AG04450 (cell line): ENCODE results near the gene ZNF747. TPM values are rescaled to one million over a fixed set of nuclear protein-coding genes. Genes with fewer than 3 reads are reported as not detected.

Experiments
- CTCF ChIA-PET: fragments of 300-600, 350-600 bp; formaldehyde crosslinking; extraction: SDS; loops from one replicate; lab custom pipeline; 2022; ENCODE audit warnings: antibody characterized with exemption, inconsistent platforms; lab: Charles Lee
- POLR2A ChIA-PET: fragments of 350-600 bp; formaldehyde crosslinking; extraction: SDS; loops from one replicate; lab custom pipeline; 2021; ENCODE audit warnings: antibody characterized with exemption, inconsistent platforms; lab: Yijun Ruan, JAX
- DNase-seq: peaks from one replicate; pipeline ENCODE4 v3.0.0-alpha.2; 2011; ENCODE audit warnings: low read depth, low spot score
- H3K27ac ChIP-seq: one replicate; pipeline ENCODE4 v1.5.1; 2012; ENCODE audit warnings: low read depth, low read length, control low read depth
- H3K27me3 ChIP-seq: one replicate; pipeline ENCODE4 v1.6.0; 2012; ENCODE audit warnings: low read length; ENCODE audit not compliant: control insufficient read depth, insufficient read depth
- H3K4me3 ChIP-seq: 2 replicates; pipeline ENCODE4 v1.5.1; 2011; ENCODE audit warnings: mild to moderate bottlenecking, low read depth, low read length, control low read depth
- H3K9me3 ChIP-seq: 2 replicates; pipeline ENCODE4 v1.5.1; 2012; ENCODE audit warnings: low read length; ENCODE audit not compliant: control insufficient read depth, insufficient read depth
- polyA plus RNA-seq: library from polyadenylated mRNA; depleted of rRNA; stranded (reverse); fragments of >200 nt; gene quantifications from 2 replicates; pipeline ENCODE4 v1.2.3, GENCODE V29; 2011
- TF ChIP-seq, protein P1 (sequence below): IDR thresholded peaks from 2 replicates; pipeline ENCODE4 v1.5.1; 2011; ENCODE audit warnings: low read depth, low read length, control low read depth, inconsistent platforms

The ZNF747 gene
- polyA plus RNA-seq, 1 experiment = 5.0 TPM

- H3K27ac ChIP-seq = no peak overlapping the region
- no peak overlapping the region for H3K4me3 ChIP-seq
- no peak for DNase-seq
- CTCF ChIA-PET = interaction anchor here (0.8 kb wide), 1 partner anchor 19 kb away, joined by 3 read pairs; no protein-coding TSS in a partner anchor
- peaks cover 4% of the 10 kb centered on the region; the same call in 1 of the 2 replicates for H3K9me3 ChIP-seq
- TF ChIP-seq, protein P1, sequence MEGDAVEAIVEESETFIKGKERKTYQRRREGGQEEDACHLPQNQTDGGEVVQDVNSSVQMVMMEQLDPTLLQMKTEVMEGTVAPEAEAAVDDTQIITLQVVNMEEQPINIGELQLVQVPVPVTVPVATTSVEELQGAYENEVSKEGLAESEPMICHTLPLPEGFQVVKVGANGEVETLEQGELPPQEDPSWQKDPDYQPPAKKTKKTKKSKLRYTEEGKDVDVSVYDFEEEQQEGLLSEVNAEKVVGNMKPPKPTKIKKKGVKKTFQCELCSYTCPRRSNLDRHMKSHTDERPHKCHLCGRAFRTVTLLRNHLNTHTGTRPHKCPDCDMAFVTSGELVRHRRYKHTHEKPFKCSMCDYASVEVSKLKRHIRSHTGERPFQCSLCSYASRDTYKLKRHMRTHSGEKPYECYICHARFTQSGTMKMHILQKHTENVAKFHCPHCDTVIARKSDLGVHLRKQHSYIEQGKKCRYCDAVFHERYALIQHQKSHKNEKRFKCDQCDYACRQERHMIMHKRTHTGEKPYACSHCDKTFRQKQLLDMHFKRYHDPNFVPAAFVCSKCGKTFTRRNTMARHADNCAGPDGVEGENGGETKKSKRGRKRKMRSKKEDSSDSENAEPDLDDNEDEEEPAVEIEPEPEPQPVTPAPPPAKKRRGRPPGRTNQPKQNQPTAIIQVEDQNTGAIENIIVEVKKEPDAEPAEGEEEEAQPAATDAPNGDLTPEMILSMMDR = no peak
- POLR2A ChIA-PET = no interaction called here
- no peaks in the 10 kb centered on the region for H3K27me3 ChIP-seq
These were observed 20.1 kb upstream of the ZNF747 start for GRCh38 chr16:30554557-30555314.

GRCh38 chr16:30553393-30553899 is 18.8 kb upstream of the ZNF747 start:
- TF ChIP-seq, protein P1 = no peak
- Histone ChIP-seq H3K9me3 (no peaks in the 10 kb centered on the region; the same call in 1 of the 2 replicates), H3K27ac (no peak overlapping the region), H3K4me3 (no peak overlapping the region), H3K27me3 (no peaks in the 10 kb centered on the region)
- POLR2A ChIA-PET = no interaction called here
- CTCF ChIA-PET = no interaction called here
- no peak for DNase-seq

DNA sequence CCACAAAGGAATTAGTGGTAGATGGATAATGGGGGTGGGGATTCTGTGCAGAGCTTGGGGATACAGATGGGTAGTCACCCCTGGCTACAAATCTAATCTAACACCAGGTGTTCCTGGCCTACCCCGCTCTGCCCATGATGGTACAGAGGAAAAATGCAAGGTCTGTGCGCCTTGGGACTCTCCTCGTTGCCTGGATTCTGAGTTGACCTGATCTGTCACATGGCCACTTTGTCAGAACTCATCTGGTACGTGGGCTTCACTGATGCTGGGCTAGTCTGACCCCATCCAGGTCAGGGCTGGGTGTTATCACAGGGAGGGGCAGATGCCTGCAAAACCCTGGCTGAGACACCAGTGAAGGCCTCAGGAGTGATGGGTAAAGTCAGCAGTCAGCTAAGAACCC is 18.3 kb upstream of the ZNF747 start:
- Histone ChIP-seq H3K9me3 (no peaks in the 10 kb centered on the region; the same call in 1 of the 2 replicates), H3K4me3 (no peak overlapping the region), H3K27ac (no peak overlapping the region), H3K27me3 (no peaks in the 10 kb centered on the region)
- ChIA-PET CTCF (interaction anchor here (0.7 kb wide), 1 partner anchor 369 kb away, joined by 3 read pairs; the partner anchor contains the start of gene CORO1A), POLR2A (no interaction called here)
- DNase-seq = no peak
- TF ChIP-seq, protein P1 = no peak

DNA sequence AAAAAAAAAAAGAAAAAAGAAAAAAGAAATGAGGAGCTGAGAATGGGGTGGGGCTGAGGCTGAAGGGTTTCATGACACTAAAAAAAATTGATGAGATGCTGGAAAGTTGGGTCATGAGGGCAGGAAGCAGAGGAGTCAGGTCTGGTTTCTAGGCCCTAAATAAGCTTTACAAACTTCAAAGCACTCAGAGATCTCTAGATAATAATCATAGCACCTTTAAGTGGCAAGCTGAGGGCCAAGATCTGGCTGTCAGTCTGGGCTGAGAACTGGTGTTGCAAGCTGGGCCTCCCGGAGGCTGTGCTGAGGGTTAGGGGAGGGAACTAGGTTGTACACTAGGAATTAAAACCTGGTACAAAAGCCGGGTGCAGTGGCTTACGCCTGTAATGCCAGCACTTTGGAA is 17.1 kb upstream of the ZNF747 start:
- DNase-seq = no peak
- ChIA-PET POLR2A (no interaction called here), CTCF (interaction anchor here (0.5 to 0.6 kb wide), 3 partner anchors 17 to 84 kb away, joined by 3 to 4 read pairs (median 3); partner anchors contain the start of gene ZNF747)
- Histone ChIP-seq H3K27ac (no peak overlapping the region), H3K27me3 (no peaks in the 10 kb centered on the region), H3K4me3 (no peak overlapping the region), H3K9me3 (no peaks in the 10 kb centered on the region)
- TF ChIP-seq, protein P1 = no peak
